Heart left ventricle (tissue), 13 donors: ENCODE measurements around the gene EPHB1.

Experiments
- POLR2A ChIP-seq, 2 donors: fragments of 450-650 bp; IDR thresholded peaks; one replicate each; pipeline ENCODE4 v1.6.1; 2017; ENCODE audit warnings: antibody characterized with exemption in 2 of 2, mild to moderate bottlenecking in 2 of 2, moderate library complexity in 2 of 2
- TF ChIP-seq, protein P1 (sequence below), 12 donors: fragments of 200-600 bp; sonication (generic) in 4 of 12; IDR thresholded peaks; one replicate each; pipeline versions ENCODE4 v1.5.0 to v1.8.0; 2018 to 2022; ENCODE audit warnings: antibody characterized with exemption in 12 of 12, mild to moderate bottlenecking in 5 of 12
- donor health status: ischemic (EF 13 %, LVEDD 7.1; RV severe dilation, severe dysfunction).
- donor health status: DM: no; HTN: yes; CAD: no.
- donor health status: DM: no; HTN: no; CAD: no.
- donor health status: ischemic (EF 25% LVEDD 6.9; RV normal size, moderate dysfunction).
- donor health status: ischemic (EF 25% LVEDD 5.7; RV mildly dilated, moderate dysfunction).
- donor health status: ischemic (EF 35%, LVEDD 5.7; RV mildly dilated, moderate dysfunction).
- donor health status: nonischemic (EF 11% LVEDD 7.7; RV severe dilation, severe dysfunction).
- donor health status: DM: yes; HTN: yes; CAD: no.
- donor health status: PGD.
- donor health status: ischemic (EF 29% LVEDD 5.4; RV normal size, mild dysfunction).
- donor health status: nonischemic (EF 23%, LVEDD 6.1; RV moderate dilation, normal function).

DNA sequence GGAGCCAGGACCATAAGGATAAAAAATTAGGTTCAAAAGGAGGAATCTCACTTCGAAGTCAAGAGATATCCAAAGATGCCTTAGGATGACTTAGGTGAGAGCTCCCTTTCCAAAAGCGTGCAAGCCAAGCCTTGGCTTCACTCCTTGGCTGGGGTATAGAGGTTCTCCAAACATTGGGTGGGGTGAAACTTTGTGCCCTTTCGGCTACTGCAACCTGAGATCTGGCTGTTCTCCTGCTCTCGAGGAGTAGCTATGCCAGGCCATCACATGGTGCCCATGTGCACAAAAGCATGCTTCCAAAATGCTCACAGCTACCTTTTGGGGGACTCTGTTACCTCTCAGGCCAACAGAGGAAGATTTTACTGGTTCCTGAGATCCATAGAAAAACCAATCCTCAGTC, 373.8 kb downstream of the EPHB1 start:
- TF ChIP-seq, protein P1, sequence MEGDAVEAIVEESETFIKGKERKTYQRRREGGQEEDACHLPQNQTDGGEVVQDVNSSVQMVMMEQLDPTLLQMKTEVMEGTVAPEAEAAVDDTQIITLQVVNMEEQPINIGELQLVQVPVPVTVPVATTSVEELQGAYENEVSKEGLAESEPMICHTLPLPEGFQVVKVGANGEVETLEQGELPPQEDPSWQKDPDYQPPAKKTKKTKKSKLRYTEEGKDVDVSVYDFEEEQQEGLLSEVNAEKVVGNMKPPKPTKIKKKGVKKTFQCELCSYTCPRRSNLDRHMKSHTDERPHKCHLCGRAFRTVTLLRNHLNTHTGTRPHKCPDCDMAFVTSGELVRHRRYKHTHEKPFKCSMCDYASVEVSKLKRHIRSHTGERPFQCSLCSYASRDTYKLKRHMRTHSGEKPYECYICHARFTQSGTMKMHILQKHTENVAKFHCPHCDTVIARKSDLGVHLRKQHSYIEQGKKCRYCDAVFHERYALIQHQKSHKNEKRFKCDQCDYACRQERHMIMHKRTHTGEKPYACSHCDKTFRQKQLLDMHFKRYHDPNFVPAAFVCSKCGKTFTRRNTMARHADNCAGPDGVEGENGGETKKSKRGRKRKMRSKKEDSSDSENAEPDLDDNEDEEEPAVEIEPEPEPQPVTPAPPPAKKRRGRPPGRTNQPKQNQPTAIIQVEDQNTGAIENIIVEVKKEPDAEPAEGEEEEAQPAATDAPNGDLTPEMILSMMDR (IDR thresholded peaks at IDR 0.05): no peak
- TF ChIP-seq POLR2A (IDR thresholded peaks at IDR 0.05): no peak
